ENCODE measurements around the gene HBE1.

DNA sequence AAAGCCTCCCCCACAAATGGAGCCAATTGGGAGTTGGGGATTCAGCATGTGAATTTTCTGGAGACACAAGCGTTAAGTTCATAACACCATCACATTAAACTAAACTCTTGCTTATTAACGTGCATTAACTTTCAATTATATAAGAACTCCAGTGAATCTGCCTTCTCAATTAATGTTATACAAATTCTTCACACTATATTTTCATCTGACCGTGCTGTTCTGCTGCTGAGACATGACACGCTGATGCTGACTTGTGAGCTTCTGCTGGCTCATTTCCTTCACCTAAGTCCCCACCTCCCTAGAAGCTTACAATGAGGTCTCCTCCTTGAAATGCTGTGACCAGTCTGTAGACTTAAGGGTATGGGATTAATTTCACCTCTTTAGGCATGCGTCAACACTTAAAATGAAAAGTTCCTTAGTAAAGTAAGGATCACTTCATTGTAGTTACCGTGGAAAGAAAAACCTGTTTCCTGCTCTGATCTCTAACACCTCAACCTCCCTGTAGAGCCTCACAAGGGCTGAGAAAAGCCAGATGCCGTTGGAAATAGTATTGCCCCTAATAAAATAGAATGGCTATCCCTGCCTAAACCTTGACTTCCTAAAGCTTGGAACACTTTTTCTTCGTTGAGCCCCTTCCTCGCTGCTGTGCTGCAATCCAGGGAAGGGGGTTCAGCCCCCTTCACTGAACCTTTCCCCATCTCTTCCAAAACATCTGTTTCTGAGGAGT, 17.4 kb downstream of the HBE1 start:
- TF ChIP-seq POLR2A (IDR thresholded peaks at IDR 0.05), result no peak
- no peak for TF ChIP-seq CTCF (IDR thresholded peaks at IDR 0.05)

Measured in testis (tissue), 2 donors.